Immature natural killer cell (primary cell): ENCODE data around the gene SPSB3. TPM values are rescaled to one million over a fixed set of nuclear protein-coding genes. Genes with fewer than 3 reads are reported as not detected.

Experiments used
- DNase-seq, 3 donors: peaks; one replicate each; pipeline ENCODE4 v3.0.0; 2022; ENCODE audit warnings: mixed read lengths in 1 of 3
- H3K27ac Mint-ChIP-seq, 6 donors: one replicate each; pipeline ENCODE4 v1.8.0; 2020; ENCODE audit warnings: mixed read lengths in 6 of 6, mild to moderate bottlenecking in 5 of 6, inconsistent platforms in 4 of 6, moderate library complexity in 3 of 6
- H3K27me3 Mint-ChIP-seq, 3 donors: one replicate each; pipeline ENCODE4 v1.8.0; 2020 to 2021; ENCODE audit warnings: low read depth in 3 of 3, mild to moderate bottlenecking in 3 of 3, mixed read lengths in 3 of 3, moderate library complexity in 3 of 3, inconsistent platforms in 1 of 3
- H3K36me3 Mint-ChIP-seq, 3 donors: one replicate each; pipeline ENCODE4 v1.8.0; 2020; ENCODE audit warnings: mixed read lengths in 3 of 3, inconsistent platforms in 2 of 3, mild to moderate bottlenecking in 2 of 3
- H3K4me1 Mint-ChIP-seq, 2 donors: one replicate each; pipeline ENCODE4 v1.8.0; 2020; ENCODE audit warnings: inconsistent platforms in 2 of 2, mild to moderate bottlenecking in 2 of 2, mixed read lengths in 2 of 2, moderate library complexity in 1 of 2
- H3K4me3 Mint-ChIP-seq, 5 donors: one replicate each; pipeline ENCODE4 v1.8.0; 2020; ENCODE audit warnings: mild to moderate bottlenecking in 5 of 5, mixed read lengths in 5 of 5, inconsistent platforms in 3 of 5, moderate library complexity in 3 of 5
- H3K9me3 Mint-ChIP-seq, 6 donors: one replicate each; pipeline ENCODE4 v1.8.0; 2020; ENCODE audit warnings: mild to moderate bottlenecking in 6 of 6, mixed read lengths in 6 of 6, inconsistent platforms in 4 of 6, moderate library complexity in 3 of 6
- polyA plus RNA-seq, 3 donors: library from polyadenylated mRNA; unstranded; fragments of 300-500 nt; fragmentation: Illumina TruSeq; gene quantifications; one replicate each; pipeline ENCODE4 v1.2.3, GENCODE V29; 2021

Gene SPSB3
- polyA plus RNA-seq, result 10 to 100 TPM; 68.3 to 80.4 (median 77.6) TPM

DNA sequence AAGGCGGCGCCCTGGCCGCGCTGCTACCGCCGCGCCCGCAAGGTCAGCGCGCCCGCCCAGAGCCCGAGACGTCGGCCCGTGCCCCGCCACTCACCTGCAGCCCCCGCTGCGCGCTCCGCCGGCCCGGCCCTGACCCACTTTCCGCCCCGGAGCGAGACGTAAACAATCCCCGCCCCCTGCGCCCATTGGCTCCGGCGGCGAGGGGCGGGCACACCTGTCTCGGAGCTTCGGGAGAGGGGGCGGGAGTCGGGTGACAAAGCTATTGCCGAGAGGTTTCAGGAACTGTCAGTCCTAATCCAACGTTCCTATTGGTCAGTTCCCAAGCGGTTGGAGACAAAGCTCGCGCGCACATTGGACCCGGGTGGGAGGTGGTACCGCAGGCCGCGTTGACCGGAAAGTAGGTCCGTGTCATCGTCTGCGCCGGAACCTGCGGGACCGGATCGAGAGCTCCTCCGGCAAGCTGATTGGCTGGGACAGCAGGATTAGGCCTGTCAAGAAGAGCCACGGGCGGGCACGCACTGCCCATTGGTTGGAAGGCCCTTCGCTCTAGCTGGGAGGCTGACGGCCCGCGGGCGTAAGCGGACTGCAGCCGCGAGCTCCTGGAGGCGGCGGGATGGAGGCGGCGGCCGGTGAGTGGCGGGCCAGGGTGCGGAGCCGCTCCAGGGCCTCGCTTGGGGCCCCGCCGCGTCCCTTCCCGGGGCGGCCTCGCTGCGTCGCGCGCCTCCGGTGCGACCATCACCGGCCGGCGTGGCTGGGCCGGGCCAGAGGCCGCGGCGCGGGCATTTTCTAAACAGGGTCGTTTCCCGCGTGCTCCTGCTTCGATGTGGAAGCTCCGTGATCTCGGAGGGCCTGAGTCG lies at the start of gene SPSB3, which contains the start of gene NUBP2:
Gene SPSB3 (minus strand): TSS at position 164 of the 857 bp plus-strand sequence. CDS start 1,088 bp downstream, outside the sequence.
Gene NUBP2 (plus strand): TSS at position 553 of the 857 bp plus-strand sequence. CDS start 61 bp downstream, at position 614.
- Mint-ChIP-seq H3K36me3 (no peaks in the 10 kb centered on the region), H3K27me3 (peaks cover 7 to 12% (median 10%) of the 10 kb centered on the region in 3 donors), H3K9me3 (no peaks in the 10 kb centered on the region), H3K4me1 (peaks cover 25 to 30% of the 10 kb centered on the region in 2 donors), H3K4me3 (peak within 1 kb of the TSS; percentile 88 to 93 (median 91)), H3K27ac (peak within 1 kb of the TSS; percentile 85 to 96 (median 91))
- DNase-seq, result peak; percentile 99

- H3K9me3 Mint-ChIP-seq, result peaks cover 0 to 1% (median 0%) of the 10 kb centered on the region in 6 donors
- H3K27me3 Mint-ChIP-seq, result peaks cover 6 to 11% (median 8%) of the 10 kb centered on the region in 3 donors
- DNase-seq, result no peak
- H3K36me3 Mint-ChIP-seq, result peaks cover 0 to 5% (median 3%) of the 10 kb centered on the region in 3 donors
- no peak overlapping the region for H3K27ac Mint-ChIP-seq
- no peak overlapping the region for H3K4me3 Mint-ChIP-seq
- H3K4me1 Mint-ChIP-seq, result peaks cover 17 to 26% of the 10 kb centered on the region in 2 donors
These were observed 49.1 kb upstream of the SPSB3 start for GRCh38 chr16:1831186-1832075.

GRCh38 chr16:1830213-1830612 lies 47.8 kb upstream of the SPSB3 start:
- Mint-ChIP-seq H3K4me3 (no peak overlapping the region), H3K27ac (no peak overlapping the region), H3K9me3 (peaks cover 0 to 1% (median 0%) of the 10 kb centered on the region in 6 donors), H3K36me3 (peaks cover 0 to 5% (median 3%) of the 10 kb centered on the region in 3 donors), H3K27me3 (peaks cover 6 to 14% (median 8%) of the 10 kb centered on the region in 3 donors), H3K4me1 (peaks cover 24 to 30% of the 10 kb centered on the region in 2 donors)
- no peak for DNase-seq

DNA sequence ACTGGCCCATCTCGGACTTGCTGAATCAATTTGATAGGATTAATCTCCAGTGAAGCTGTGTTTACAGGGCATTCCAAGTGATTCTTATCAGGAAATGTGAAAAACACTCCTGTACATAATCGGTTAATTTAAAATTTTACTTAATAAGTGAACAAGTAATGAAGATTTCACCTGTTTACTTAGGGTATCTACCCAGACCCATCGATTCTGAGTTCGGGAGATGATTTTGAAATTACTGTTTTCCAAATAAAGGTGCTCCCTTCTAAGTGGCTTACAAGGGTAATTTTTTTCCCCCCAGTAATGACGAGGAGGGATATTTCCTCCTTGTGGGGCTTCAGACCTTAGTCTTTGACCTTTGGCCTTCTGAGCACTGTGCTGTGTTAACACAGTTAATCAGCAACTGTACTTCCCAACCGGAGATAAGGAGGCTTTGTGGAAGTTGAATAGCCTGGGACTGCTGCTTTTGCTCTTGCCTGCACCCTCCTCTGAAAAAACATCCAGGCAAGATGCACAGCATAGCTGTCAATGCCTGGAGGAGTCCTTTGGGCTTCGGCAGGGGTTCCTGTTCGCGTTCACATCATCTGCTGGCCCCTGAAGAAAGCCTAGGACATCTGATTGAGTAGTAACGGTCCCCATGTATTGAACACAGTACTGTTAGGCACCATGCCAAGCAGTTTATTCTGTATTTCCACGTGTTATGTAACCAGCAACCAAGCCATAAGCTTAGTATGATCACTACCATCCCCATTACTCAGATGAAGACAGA lies 46.5 kb upstream of the SPSB3 start:
- DNase-seq, result no peak
- Mint-ChIP-seq H3K36me3 (peaks cover 0 to 5% (median 3%) of the 10 kb centered on the region in 3 donors), H3K9me3 (peaks cover 0 to 1% (median 0%) of the 10 kb centered on the region in 6 donors), H3K27ac (no peak overlapping the region), H3K4me3 (peak overlapping the region in 4 of 5 donors; percentile 35 to 60 (median 44)), H3K4me1 (peaks cover 34 to 42% of the 10 kb centered on the region in 2 donors), H3K27me3 (peaks cover 6 to 14% (median 11%) of the 10 kb centered on the region in 3 donors)

DNA sequence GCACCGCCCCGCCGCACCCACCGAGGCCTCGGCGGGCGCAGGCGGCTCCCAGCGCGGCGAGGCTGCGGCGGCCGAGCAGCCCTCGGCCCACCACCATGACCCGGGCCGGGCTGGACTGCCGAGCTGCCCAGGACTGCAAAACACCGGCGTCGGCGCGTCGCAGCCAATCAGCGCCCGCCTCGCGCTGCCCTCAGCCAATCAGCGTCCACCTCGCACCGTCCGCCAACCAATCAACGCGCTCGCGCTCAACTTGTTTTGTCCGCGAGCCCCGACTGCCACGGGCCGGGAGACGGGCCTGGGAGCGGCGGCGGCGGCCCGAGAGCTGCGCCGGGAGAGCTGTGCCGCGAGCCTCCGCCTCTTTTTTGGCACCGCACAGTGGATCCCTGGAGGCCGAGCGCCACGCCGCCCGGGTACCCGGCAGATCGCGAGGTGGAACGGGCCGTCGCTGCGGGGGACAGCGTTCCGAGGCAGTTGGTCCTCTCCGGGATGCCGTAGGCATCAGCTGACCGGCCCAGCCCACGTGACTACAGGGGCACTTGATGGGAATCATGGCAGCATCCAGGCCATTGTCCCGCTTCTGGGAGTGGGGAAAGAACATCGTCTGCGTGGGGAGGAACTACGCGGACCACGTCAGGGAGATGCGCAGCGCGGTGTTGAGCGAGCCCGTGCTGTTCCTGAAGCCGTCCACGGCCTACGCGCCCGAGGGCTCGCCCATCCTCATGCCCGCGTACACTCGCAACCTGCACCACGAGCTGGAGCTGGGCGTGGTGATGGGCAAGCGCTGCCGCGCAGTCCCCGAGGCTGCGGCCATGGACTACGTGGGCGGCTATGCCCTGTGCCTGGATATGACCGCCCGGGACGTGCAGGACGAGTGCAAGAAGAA lies 44.6 kb upstream of the SPSB3 start, which contains the start of the genes FAHD1 and HAGH:
Gene FAHD1 (plus strand): TSS at position 516 of the 883 bp plus-strand sequence. CDS start 33 bp downstream, at position 549.
Gene HAGH (minus strand): TSS at position 135 of the 883 bp plus-strand sequence. CDS start 38 bp downstream, at position 97.
- peak within 1 kb of the TSS; percentile 83 to 94 (median 91) for H3K27ac Mint-ChIP-seq
- H3K4me1 Mint-ChIP-seq, result peaks cover 36 to 44% of the 10 kb centered on the region in 2 donors
- peaks cover 0 to 5% (median 0%) of the 10 kb centered on the region in 3 donors for H3K36me3 Mint-ChIP-seq
- peak; percentile 94 to 96 (median 94) for DNase-seq
- H3K27me3 Mint-ChIP-seq, result peaks cover 8 to 14% (median 11%) of the 10 kb centered on the region in 3 donors
- peak within 1 kb of the TSS; percentile 89 to 95 (median 94) for H3K4me3 Mint-ChIP-seq
- peaks cover 0 to 1% (median 0%) of the 10 kb centered on the region in 6 donors for H3K9me3 Mint-ChIP-seq

DNA sequence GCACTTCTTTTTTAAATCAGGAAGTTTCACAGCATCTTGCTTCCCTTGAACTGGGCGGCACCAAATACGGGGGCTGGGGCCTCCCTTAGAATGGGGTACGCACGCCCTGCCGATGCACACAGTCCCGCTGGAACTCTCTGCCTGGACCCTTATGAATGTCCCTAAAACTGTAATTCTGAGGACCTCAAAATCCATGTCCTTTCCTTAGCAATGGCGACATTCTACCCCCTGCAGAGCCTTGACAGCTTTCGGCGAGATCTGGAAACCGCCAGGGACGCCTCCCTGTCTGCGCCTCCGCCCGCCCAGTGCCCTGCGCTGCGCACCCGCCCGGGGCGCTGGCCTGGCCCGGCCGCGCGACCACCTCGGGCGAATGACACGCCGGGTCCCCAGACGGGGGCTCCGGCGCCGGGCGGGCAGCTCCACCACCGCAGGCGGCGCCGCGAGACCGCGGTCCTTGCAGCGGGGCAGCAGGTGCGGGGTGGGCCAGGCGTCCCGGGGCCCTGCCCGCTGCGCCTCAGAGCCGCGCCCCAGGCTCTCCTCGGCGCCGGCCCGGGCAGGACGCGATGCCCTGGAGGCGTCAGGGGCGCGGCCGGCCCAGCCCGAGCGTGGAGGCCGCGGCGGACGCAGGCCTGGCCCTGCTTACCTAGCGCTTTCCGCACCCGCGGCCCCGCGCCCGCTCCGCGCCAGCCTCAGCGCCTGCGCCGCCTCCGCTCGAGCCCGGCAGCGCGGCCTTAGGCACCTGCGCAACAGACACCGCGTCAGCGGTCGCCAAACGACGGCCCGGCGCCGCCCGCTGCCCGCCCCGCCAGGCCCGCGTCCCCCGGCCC lies 43.7 kb upstream of the SPSB3 start:
- Mint-ChIP-seq H3K27ac (peak overlapping the region; percentile 79 to 87 (median 84)), H3K27me3 (peaks cover 8 to 14% (median 11%) of the 10 kb centered on the region in 3 donors), H3K36me3 (peaks cover 0 to 4% (median 0%) of the 10 kb centered on the region in 3 donors), H3K4me1 (peaks cover 36 to 44% of the 10 kb centered on the region in 2 donors), H3K4me3 (peak overlapping the region; percentile 78 to 83 (median 82)), H3K9me3 (no peaks in the 10 kb centered on the region)
- DNase-seq, result peak in 1 of 3 donors; percentile 87

DNA sequence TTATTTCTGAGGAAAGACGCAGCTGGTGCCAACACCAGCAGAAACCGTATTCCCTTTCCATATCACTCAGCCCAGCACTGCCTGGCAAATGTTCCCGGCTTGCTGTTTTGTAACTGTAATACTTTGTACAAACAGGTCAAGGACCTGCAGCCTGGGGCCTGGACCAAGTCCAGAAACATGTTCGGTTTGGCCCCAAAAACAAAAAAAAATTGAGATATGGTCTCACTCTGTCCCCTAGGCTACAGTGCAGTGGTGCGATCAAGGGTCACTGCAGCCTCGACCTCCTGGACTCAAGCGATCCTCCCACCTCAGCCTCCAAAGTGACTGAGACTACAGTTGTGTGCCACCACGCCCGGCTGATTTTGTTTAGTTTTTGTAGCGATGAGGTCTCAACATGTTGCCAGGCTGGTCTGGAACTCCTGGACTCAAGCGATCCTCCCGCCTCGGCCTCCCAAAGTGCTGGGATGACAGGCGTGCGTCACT lies 43.1 kb upstream of the SPSB3 start:
- H3K9me3 Mint-ChIP-seq, result no peaks in the 10 kb centered on the region
- peak overlapping the region in 5 of 6 donors; percentile 67 to 87 (median 84) for H3K27ac Mint-ChIP-seq
- peak overlapping the region; percentile 78 to 83 (median 82) for H3K4me3 Mint-ChIP-seq
- H3K27me3 Mint-ChIP-seq, result peaks cover 8 to 14% (median 11%) of the 10 kb centered on the region in 3 donors
- H3K4me1 Mint-ChIP-seq, result peaks cover 34 to 44% of the 10 kb centered on the region in 2 donors
- no peaks in the 10 kb centered on the region for H3K36me3 Mint-ChIP-seq
- DNase-seq, result no peak

DNA sequence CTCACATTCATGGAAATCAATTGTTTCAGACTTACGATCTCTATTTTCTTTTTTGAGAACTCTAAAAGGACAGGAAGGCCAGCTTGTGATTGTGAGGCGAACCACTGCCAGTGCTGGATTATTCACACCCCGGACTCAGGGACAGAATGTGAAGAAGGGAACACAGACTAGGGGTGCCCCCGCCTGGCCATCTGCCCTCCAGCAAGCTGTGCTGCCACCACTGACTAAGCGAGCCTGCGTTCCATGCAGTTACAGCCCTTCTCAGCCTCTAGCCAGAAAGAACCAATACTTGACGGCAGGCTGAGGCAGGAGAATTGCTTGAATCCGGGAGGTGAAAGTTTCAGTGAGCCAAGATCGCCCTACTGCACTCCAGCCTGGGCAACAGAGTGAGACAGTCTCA lies 41.5 kb upstream of the SPSB3 start:
- Mint-ChIP-seq H3K9me3 (no peaks in the 10 kb centered on the region), H3K4me3 (peak overlapping the region in 3 of 5 donors; percentile 15 to 41 (median 19)), H3K27ac (peak overlapping the region in 1 of 6 donors; percentile 48), H3K4me1 (peaks cover 29 to 35% of the 10 kb centered on the region in 2 donors), H3K27me3 (peaks cover 8 to 14% (median 11%) of the 10 kb centered on the region in 3 donors), H3K36me3 (no peaks in the 10 kb centered on the region)
- no peak for DNase-seq

- DNase-seq, result no peak
- Mint-ChIP-seq H3K27me3 (peaks cover 8 to 14% (median 11%) of the 10 kb centered on the region in 3 donors), H3K36me3 (no peaks in the 10 kb centered on the region), H3K27ac (no peak overlapping the region), H3K4me3 (no peak overlapping the region), H3K9me3 (no peaks in the 10 kb centered on the region), H3K4me1 (peaks cover 27% of the 10 kb centered on the region in 2 donors)
These were observed 40.4 kb upstream of the SPSB3 start for GRCh38 chr16:1822801-1823200.

DNA sequence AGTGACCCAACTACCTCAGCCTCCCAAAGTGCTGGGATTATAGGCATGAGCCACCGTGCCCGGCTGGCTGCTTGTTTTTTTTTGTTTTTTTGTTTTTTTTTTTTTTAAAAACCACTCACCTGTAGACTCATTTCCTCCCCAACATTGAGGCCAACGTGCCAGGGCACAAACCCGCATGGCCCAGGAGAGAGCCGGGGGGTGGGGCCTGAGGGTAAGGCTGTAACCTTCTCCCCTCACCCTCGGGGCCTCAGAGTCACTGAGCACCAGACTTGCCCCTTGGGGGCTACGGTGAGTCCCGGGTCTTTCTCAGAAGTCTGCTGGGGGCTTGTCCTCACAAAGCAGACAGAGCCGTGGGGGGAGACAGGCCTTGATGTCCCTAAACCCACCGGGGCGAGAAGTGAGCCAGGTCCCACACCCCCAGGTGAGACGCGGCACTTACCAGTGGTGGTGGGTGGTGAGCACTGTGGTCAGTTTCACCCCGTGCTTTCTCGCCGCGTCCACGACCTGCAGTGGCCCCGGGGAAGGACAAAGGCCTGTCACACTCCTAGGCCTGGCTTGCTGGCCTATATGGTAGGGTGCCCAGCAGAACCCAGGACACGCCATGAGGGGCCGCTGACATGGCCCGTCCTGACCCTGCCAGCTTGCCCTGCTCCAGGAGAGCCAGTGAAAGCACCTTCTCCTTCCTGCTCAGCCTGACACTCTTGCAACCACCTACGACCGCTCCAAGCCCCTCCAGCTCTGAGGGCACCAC lies 39.7 kb upstream of the SPSB3 start:
- Mint-ChIP-seq H3K9me3 (no peaks in the 10 kb centered on the region), H3K36me3 (no peaks in the 10 kb centered on the region), H3K27me3 (peaks cover 6 to 7% (median 7%) of the 10 kb centered on the region in 3 donors), H3K27ac (peak overlapping the region in 1 of 6 donors; percentile 17), H3K4me1 (peaks cover 19 to 20% of the 10 kb centered on the region in 2 donors), H3K4me3 (no peak overlapping the region)
- no peak for DNase-seq
